C4-2B (cell line): ENCODE results near the gene TSPAN14.

Experiments used
- CTCF ChIP-seq: fragments of 450-650 bp; conservative IDR thresholded peaks from 2 replicates; pipeline ENCODE4 v1.5.1; 2017; ENCODE audit warnings: mild to moderate bottlenecking
- ZFX ChIP-seq: fragments of 450-650 bp; IDR thresholded peaks from 2 replicates; pipeline ENCODE4 v1.6.1; 2017

GRCh38 chr10:80429521-80429973 is 24.6 kb upstream of the TSPAN14 start:
- TF ChIP-seq CTCF (no peak), ZFX (no peak)
